Activated T-cell treated with anti-CD3 and anti-CD28 coated beads, Interleukin-2, amount 50 U/mL, for 72 hours (primary cell): ENCODE data around the gene PKD2L1. TPM values are rescaled to one million over a fixed set of nuclear protein-coding genes. Genes with fewer than 3 reads are reported as not detected.

Experiments
- ATAC-seq, 2 donors: fragments of 150-1000 bp; cut with Tn5 transposase; replicated peaks in 1 of 2; 2 replicates each; pipeline ENCODE4 v1.10.0; 2021; ENCODE audit warnings: moderate library complexity in 2 of 2, mild to moderate bottlenecking in 1 of 2
- DNase-seq, 2 donors: peaks; one replicate each; pipeline ENCODE4 v3.0.0; 2021 to 2022; ENCODE audit warnings: mixed read lengths in 1 of 2
- H3K27ac Mint-ChIP-seq: one replicate; pipeline ENCODE4 v1.8.0; 2022; ENCODE audit warnings: mild to moderate bottlenecking, moderate library complexity, mixed read lengths
- H3K27me3 Mint-ChIP-seq: one replicate; pipeline ENCODE4 v1.8.0; 2022; ENCODE audit warnings: low read depth, mixed read lengths
- H3K36me3 Mint-ChIP-seq, 2 donors: one replicate each; pipeline ENCODE4 v1.8.0; 2022; ENCODE audit warnings: mixed read lengths in 2 of 2, mild to moderate bottlenecking in 1 of 2; ENCODE audit not compliant: insufficient read depth in 2 of 2
- H3K4me1 Mint-ChIP-seq: one replicate; pipeline ENCODE4 v1.8.0; 2022; ENCODE audit warnings: low read depth, mixed read lengths
- H3K4me3 Mint-ChIP-seq, 2 donors: one replicate each; pipeline ENCODE4 v1.8.0; 2022; ENCODE audit warnings: mild to moderate bottlenecking in 2 of 2, mixed read lengths in 2 of 2, moderate library complexity in 2 of 2
- H3K9me3 Mint-ChIP-seq, 2 donors: one replicate each; pipeline ENCODE4 v1.8.0; 2022; ENCODE audit warnings: mixed read lengths in 2 of 2
- total RNA-seq, 2 donors: library from RNA; stranded (reverse); gene quantifications; one replicate each; pipeline ENCODE4 v1.2.3, GENCODE V29; 2022

PKD2L1 gene
- total RNA-seq, 2 donors from 2014 or later, result 0.30 to 0.60 TPM

DNA sequence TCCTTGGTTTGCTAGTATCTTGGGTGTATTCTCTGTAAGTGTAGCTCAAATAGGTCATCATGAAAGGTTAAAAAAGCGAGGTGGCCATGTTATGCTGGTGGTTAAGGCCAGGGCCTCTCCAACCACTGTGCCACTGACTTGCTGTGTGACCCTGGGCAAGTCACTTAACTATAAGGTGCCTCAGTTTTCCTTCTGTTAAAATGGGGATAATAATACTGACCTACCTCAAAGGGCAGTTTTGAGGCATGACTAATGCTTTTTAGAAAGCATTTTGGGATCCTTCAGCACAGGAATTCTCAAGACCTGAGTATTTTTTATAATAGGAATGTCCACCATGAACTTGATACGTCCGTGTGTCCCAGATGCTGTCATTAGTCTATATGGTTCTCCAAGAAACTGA, 34.1 kb upstream of the PKD2L1 start:
- ATAC-seq, result no peak
- Mint-ChIP-seq H3K27me3 (no peaks in the 10 kb centered on the region), H3K36me3 (peaks cover 14 to 31% of the 10 kb centered on the region in 2 donors), H3K4me3 (no peak overlapping the region), H3K4me1 (peaks cover 16% of the 10 kb centered on the region), H3K27ac (no peak overlapping the region), H3K9me3 (no peaks in the 10 kb centered on the region)
- DNase-seq, result no peak

DNA sequence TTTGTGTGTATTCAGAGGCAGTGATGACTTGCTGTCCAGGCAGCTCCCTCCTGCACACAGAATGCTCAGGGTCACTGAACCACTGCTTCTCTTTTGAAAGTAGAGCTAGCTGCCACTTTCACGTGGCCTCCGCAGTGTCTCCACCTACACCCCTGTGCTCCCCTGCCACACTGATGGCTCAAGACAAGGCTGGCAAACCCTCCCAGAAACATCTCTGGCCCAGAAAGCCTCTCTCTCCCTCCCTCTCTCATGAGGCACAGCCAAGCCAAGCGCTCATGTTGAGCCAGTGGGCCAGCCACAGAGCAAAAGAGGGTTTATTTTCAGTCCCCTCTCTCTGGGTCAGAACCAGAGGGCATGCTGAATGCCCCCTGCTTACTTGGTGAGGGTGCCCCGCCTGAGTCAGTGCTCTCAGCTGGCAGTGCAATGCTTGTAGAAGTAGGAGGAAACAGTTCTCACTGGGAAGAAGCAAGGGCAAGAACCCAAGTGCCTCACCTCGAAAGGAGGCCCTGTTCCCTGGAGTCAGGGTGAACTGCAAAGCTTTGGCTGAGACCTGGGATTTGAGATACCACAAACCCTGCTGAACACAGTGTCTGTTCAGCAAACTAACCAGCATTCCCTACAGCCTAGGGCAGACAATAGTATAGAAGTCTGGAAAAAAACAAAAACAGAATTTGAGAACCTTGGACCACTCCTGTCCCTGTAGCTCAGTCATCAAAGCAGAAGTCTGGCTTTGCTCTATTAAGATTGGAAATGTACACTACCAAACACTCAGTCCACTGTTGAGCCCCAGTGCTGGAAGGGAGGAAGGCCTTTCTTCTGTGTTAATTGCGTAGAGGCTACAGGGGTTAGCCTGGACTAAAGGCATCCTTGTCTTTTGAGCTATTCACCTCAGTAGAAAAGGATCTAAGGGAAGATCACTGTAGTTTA, 32.8 kb upstream of the PKD2L1 start:
- H3K9me3 Mint-ChIP-seq, result no peaks in the 10 kb centered on the region
- no peak overlapping the region for H3K4me3 Mint-ChIP-seq
- H3K27ac Mint-ChIP-seq, result no peak overlapping the region
- DNase-seq (no peak), ATAC-seq (no peak)
- peaks cover 17% of the 10 kb centered on the region for H3K4me1 Mint-ChIP-seq
- H3K36me3 Mint-ChIP-seq, result peaks cover 16 to 37% of the 10 kb centered on the region in 2 donors
- H3K27me3 Mint-ChIP-seq, result no peaks in the 10 kb centered on the region

DNA sequence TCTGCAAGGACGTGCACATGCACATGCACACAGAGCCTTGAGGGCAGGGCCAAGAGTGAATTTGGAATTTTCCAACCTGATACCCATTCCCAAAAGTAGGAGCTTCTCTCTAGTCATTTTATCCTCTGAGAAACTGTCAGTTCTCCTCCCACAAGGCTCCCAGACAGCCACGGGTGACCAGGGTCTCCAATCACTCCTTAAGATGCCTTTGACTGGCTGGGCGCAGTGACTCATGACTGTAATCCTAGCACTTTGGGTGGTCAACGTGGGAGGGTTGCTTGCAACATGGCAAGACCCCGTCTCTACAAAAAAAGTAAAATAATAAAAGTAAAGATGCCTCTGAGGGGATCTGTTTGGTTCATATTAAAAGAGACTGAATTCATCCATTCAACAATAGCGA, 30.2 kb upstream of the PKD2L1 start:
- Mint-ChIP-seq H3K27me3 (no peaks in the 10 kb centered on the region), H3K27ac (no peak overlapping the region), H3K9me3 (no peaks in the 10 kb centered on the region), H3K4me3 (no peak overlapping the region), H3K36me3 (peaks cover 27 to 53% of the 10 kb centered on the region in 2 donors), H3K4me1 (peaks cover 17% of the 10 kb centered on the region)
- DNase-seq, result no peak
- no peak for ATAC-seq

DNA sequence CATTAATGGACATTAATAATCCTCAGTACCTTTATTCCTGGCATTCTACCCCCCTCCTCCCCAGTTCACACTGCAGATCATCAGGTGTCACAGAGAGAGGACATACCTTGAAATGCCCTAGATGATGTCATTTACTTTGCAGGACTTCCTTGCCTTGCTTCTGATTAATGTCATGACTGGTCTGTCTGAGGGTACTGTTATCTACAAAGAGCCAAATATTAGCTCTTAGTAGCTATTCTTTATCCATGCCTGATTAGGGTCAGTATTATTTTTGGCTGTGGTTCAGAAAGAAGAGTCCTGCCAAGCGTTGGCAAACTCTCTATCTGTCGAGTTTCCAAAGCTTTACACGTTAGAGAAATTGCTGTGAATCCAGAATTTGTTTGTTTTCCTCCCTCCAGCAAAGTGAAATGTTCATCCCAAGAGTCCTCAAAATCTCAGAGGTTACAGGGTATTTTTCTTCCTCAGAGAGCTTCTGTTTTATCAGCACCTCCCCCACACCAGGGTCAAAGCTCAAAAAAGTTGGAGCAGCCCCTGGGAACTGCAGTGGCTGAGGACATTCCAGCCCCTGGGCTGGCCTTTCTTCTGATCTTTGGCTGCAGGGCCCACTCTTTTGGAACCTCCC, 29.6 kb upstream of the PKD2L1 start:
- DNase-seq (no peak), ATAC-seq (no peak)
- Mint-ChIP-seq H3K4me1 (peaks cover 14% of the 10 kb centered on the region), H3K36me3 (peaks cover 31 to 55% of the 10 kb centered on the region in 2 donors), H3K9me3 (no peaks in the 10 kb centered on the region), H3K27ac (peak overlapping the region; percentile 72), H3K4me3 (no peak overlapping the region), H3K27me3 (no peaks in the 10 kb centered on the region)

DNA sequence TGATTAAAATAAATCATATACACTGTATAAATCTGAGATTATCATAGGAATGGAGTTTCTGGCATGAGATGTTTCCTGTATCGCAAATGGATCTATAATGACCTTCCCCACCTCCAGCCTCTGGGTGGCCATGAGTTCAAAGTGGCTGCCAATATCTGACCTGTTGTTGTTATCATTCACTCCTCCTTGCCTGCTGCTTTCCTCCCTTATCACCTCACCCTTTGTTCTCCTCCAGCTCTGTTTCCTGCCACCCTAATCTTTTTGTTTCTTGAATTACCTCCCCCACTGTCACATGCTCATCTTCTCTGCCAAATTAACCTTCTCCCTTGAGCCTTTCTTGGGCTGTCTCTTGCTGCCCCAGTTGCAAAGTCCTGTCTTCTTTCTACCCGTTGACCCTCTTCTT, 29.0 kb upstream of the PKD2L1 start:
- ATAC-seq, result no peak
- Mint-ChIP-seq H3K27ac (peak overlapping the region; percentile 72), H3K36me3 (peaks cover 32 to 55% of the 10 kb centered on the region in 2 donors), H3K4me1 (peaks cover 11% of the 10 kb centered on the region), H3K27me3 (no peaks in the 10 kb centered on the region), H3K9me3 (no peaks in the 10 kb centered on the region), H3K4me3 (no peak overlapping the region)
- no peak for DNase-seq

DNA sequence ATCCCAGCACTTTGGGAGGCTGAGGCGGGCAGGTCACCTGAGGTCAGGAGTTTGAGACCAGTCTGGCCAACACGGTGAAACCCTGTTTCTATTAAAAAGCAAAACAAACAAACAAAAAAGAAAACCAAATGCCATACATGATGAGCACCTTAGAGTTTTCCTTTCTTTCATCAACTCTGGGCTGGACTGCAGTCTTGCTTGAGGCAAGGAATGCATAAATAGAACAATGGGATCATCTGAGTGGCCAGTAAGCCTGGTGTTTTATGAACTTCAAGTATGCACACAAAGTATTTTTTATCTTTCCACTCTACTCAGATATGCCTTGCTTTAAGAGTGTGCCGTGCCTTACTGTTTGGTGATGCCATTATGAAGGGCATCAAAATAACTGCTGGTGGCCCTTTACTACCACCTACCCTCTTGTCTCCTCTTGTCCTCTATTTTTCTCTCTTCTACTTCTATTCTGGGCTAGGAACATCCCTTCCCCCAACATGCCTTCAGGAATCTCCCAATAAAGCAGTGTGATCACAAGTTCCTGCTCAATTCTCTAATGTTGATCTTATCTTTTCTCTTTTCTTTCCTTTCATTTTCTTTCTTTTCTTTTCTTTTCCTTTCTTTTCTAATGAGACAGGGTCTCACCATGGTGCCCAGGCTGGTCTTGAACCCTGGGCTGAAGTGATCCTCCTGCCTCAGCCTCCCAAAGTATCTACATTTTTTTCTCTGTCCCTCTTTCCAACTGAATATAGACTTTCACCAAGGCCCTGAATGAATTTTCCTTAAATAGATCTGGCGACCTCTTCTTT, 27.2 kb upstream of the PKD2L1 start:
- H3K27me3 Mint-ChIP-seq, result no peaks in the 10 kb centered on the region
- peaks cover 34 to 59% of the 10 kb centered on the region in 2 donors for H3K36me3 Mint-ChIP-seq
- no peak overlapping the region for H3K4me3 Mint-ChIP-seq
- DNase-seq (no peak), ATAC-seq (no peak)
- H3K9me3 Mint-ChIP-seq, result no peaks in the 10 kb centered on the region
- peaks cover 14% of the 10 kb centered on the region for H3K4me1 Mint-ChIP-seq
- peak overlapping the region; percentile 23 for H3K27ac Mint-ChIP-seq

DNA sequence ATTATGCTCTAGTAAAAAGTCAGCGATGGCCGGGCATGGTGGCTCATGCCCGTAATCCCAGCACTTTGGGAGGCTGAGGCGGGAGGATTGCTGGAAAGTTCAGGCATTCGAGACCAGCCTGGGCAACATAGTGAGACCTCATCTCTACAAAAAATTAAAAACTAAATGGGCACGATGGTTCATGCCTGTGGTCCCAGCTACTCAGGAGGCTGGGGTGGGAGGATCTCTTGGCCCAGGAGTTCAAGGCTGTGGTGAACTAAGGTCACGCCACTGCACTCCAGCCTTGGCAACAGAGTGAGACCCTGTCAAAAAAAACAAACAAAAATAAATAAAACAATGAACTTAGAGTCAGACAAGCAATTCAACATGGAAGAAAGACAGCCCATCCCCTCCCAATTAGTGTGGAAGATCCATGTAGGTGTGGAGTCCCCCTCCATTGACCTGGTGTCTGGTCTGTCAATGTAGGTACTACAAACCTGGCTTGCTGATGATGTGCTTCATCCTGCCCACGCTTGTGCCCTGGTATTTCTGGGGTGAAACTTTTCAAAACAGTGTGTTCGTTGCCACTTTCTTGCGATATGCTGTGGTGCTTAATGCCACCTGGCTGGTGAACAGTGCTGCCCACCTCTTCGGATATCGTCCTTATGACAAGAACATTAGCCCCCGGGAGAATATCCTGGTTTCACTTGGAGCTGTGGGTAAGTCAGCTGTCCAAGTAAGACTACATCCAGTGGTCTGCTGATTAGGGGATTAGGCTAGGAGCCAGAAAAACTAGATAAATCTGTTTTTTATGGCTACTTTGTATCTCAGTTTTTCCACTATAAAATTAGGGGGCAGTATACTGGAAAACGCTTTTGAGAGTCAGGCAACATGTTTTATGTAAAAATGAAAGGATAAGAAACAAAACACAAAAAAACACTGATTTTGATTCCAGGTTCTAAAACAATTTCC, 26.3 kb upstream of the PKD2L1 start:
- Mint-ChIP-seq H3K36me3 (peaks cover 36 to 59% of the 10 kb centered on the region in 2 donors), H3K4me1 (peaks cover 19% of the 10 kb centered on the region), H3K27ac (no peak overlapping the region), H3K4me3 (no peak overlapping the region), H3K9me3 (no peaks in the 10 kb centered on the region), H3K27me3 (no peaks in the 10 kb centered on the region)
- DNase-seq (no peak), ATAC-seq (no peak)

DNA sequence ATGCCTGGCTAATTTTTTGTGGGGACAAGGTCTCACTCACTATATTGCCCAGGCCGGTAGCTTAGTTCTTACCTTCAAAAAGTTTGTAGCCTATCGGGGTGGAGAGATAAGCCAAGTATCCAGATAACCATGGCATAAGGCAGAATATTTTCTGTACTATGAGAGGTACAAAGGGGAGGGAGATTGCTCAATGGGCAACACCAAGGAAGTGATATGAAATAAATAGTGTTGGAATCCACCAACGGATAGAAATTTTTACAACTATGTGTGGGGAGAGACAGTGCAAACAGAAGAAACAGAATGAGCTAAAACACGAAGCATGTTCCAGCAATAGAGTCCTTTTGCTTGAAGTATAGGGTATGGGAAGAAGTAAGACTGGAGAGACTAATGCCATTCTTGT, 25.1 kb upstream of the PKD2L1 start:
- DNase-seq (no peak), ATAC-seq (no peak)
- no peaks in the 10 kb centered on the region for H3K27me3 Mint-ChIP-seq
- H3K36me3 Mint-ChIP-seq, result peaks cover 39 to 58% of the 10 kb centered on the region in 2 donors
- no peaks in the 10 kb centered on the region for H3K9me3 Mint-ChIP-seq
- H3K27ac Mint-ChIP-seq, result no peak overlapping the region
- no peak overlapping the region for H3K4me3 Mint-ChIP-seq
- H3K4me1 Mint-ChIP-seq, result peaks cover 32% of the 10 kb centered on the region

DNA sequence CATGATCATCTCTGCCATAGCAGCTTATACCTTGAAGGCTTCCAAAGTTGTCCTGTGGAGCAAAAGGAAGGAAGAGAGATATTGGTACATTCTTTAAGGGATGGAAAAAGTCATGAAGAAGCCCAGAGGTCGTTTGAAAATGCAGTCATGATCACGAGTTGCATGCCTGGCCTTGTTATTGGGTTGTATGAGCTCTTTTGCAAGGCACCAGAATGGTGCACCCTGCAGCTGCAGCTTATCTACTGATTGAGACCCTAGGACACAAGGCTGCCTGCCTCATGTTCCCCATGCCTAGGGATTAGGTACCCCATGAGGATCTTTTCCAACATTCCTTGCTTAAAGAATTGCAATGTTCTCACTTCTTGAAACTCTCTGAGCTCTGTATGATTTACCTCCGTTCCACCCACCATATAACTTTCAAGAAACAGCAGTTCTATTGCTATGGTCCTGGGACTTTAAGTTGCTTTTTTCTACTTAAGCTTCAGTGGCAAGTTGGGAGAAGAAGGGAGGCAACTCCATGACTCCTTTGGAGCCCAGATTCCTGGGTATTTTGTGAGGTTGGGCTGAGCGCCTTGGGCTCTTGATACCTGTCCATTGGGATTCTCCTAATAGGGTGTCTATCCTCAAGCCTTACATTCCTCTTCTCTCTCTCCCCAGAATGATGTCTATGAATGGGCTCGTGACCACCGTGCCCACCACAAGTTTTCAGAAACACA, 23.9 kb upstream of the PKD2L1 start:
- no peak overlapping the region for H3K4me3 Mint-ChIP-seq
- H3K36me3 Mint-ChIP-seq, result peaks cover 36 to 54% of the 10 kb centered on the region in 2 donors
- no peaks in the 10 kb centered on the region for H3K27me3 Mint-ChIP-seq
- H3K9me3 Mint-ChIP-seq, result no peaks in the 10 kb centered on the region
- ATAC-seq (no peak), DNase-seq (no peak)
- peaks cover 40% of the 10 kb centered on the region for H3K4me1 Mint-ChIP-seq
- H3K27ac Mint-ChIP-seq, result no peak overlapping the region

DNA sequence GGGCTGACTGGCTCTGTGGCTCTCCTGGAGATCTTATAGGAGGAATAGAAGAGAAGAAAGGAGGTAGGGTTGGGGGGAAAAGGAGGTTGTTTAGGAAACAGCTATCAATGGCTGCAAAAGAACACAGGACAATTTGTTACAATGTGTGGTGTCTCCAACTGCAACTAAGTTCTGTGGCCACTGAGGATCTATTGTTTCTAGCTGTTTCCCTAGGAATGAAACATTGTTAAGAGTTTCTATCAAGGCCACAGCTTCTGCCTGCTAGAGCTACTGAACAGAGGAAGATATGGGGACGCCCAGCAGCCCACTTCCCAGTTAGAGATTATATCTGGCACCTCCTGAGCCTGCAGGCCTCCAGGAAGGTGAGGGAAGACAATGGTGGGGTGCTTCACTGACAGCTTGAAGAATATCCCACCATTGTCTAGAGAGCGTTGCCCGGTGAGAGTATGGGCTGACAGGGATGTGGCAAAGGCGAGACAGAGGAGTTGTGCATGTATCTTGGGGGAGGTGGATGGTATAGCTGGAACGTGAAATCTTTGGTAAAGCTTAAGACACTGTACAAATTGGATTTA, 21.0 kb upstream of the PKD2L1 start:
- Mint-ChIP-seq H3K4me3 (peak overlapping the region; percentile 44 to 98), H3K9me3 (no peaks in the 10 kb centered on the region), H3K27ac (no peak overlapping the region), H3K36me3 (peaks cover 40 to 52% of the 10 kb centered on the region in 2 donors), H3K27me3 (no peaks in the 10 kb centered on the region), H3K4me1 (peaks cover 50% of the 10 kb centered on the region)
- DNase-seq, result no peak
- ATAC-seq, result no peak

DNA sequence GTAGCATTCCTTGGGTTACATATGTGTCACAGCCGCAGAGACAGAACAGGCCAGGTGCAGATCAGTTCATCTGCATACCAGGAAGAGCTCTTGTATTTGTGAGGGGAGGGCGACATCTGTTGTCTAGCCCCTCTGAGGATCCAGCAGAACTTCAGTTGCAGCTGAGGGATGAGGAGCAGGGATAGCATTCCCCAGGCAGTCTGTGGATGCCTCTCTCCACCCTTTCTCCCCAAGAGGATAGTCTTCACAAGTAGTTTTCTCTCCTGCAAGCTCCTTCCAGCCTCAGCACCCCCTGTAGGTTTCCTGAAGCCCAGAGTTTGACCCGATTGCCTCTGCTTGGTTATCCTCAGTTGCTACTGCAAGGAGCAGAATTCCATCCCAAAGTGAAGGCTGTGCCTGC, 19.6 kb upstream of the PKD2L1 start:
- Mint-ChIP-seq H3K27me3 (no peaks in the 10 kb centered on the region), H3K27ac (peak overlapping the region; percentile 33), H3K4me3 (peak overlapping the region; percentile 98 to 99), H3K9me3 (no peaks in the 10 kb centered on the region), H3K36me3 (peaks cover 31 to 44% of the 10 kb centered on the region in 2 donors), H3K4me1 (peaks cover 60% of the 10 kb centered on the region)
- ATAC-seq (no peak), DNase-seq (no peak)
